HL-60/S4 treated with retinoic acid at 250 ng/mL for 4 days and 3 days (cell line): ENCODE data around the gene MESP2.

Experiments
- in situ Hi-C: fragments of 300-500 bp; cut with MboI; formaldehyde crosslinking; loops from 2 replicates; pipeline ENCODE4 v1.7.0; 2022; ENCODE audit warnings: low sequenced_read_pairs

MESP2 gene

DNA sequence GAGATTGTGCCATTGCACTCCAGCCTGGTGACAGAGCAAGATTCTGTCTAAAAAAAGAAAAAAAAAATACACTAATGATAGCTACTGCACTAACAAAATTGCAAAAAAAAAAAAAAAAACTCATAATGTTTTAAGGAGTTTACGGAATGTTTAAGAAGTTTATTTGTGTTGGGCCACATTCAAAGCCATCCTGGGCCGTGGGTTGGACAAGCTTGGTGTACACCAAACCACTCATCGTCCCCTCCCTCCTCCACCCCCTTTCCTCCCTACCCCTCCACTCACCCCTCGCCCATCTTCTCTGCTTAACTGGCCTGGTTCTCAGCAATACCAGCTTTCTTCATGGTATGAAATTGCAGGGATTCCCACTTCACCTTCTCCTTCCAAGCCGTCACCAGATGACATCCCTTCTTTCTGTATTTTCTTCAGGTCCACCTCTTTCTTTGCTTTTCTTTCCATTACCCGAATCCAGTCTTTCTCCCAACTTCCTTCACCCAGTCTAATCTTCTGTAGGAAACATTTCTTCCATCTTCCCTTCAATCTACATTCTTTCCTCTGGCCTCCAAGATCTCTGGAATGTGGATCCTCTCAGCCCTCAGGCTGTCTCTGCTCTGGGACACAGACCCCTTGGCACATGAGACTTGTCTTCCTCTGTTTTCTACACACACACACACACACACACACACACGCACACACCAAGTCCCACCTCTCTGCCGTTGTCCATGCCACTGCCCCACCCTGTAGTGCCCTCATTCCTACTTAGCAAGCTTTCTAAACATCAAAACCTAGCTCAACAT, 21.6 kb upstream of the MESP2 start:
- in situ Hi-C loops, result loop anchor here (10.0 kb wide), 2 partner anchors 120 to 340 kb away; no protein-coding TSS in a partner anchor

DNA sequence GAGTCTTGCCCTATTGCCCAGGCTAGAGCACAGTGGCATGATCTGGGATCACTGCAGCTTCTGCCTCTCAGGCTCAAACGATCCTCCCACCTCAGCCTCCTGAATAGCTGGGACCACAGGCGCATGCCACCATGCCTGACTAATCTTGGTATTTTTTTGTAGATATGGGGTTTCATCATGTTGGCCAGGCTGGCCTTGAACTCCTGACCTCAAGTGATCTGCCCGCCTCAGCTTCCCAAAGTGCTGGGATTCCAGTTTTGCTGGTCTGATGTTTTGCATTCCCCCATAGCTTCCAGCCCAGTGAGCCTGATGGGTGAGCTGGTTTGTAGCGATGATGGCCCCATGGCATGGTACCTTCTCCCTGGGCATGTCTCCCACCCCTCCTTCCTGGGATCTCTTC, 20.4 kb upstream of the MESP2 start:
- in situ Hi-C loops, result loop anchor here (10.0 kb wide), 2 partner anchors 119 to 339 kb away; no protein-coding TSS in a partner anchor

- in situ Hi-C loops, result loop anchor here (10.0 kb wide), 2 partner anchors 118 to 338 kb away; no protein-coding TSS in a partner anchor
These were observed 19.2 kb upstream of the MESP2 start for GRCh38 chr15:89756897-89757296.

DNA sequence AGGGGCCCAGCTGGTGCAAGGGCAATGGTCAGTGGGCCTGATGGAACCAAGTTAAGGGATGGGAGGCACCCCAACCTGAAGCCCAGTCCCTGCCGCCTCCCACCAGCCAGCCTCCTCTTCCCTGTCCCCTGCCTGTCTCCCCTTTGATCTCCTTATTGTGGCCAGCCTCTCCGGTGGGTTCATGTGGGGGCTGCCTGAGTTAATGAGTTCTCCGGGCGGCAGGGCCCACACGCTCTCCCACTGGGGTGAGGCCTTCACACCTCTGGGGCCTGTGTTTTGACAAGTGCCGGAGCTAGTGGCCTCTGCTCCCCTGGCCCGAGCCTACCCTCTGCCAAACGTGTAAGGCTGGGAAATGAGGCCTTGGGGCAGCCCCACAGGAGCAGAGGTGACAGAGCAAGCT, 17.8 kb upstream of the MESP2 start:
- in situ Hi-C loops, result loop anchor here (10.0 kb wide), 2 partner anchors 117 to 337 kb away; no protein-coding TSS in a partner anchor

- in situ Hi-C loops, result loop anchor here (10.0 kb wide), 2 partner anchors 116 to 336 kb away; no protein-coding TSS in a partner anchor
These were observed 17.2 kb upstream of the MESP2 start for GRCh38 chr15:89758981-89759380.

GRCh38 chr15:89759835-89760234, 16.3 kb upstream of the MESP2 start:
- in situ Hi-C loops, result loop anchor here (10.0 kb wide), 2 partner anchors 115 to 335 kb away; no protein-coding TSS in a partner anchor

GRCh38 chr15:89760303-89761008, 15.7 kb upstream of the MESP2 start:
- in situ Hi-C loops, result no loop called here

DNA sequence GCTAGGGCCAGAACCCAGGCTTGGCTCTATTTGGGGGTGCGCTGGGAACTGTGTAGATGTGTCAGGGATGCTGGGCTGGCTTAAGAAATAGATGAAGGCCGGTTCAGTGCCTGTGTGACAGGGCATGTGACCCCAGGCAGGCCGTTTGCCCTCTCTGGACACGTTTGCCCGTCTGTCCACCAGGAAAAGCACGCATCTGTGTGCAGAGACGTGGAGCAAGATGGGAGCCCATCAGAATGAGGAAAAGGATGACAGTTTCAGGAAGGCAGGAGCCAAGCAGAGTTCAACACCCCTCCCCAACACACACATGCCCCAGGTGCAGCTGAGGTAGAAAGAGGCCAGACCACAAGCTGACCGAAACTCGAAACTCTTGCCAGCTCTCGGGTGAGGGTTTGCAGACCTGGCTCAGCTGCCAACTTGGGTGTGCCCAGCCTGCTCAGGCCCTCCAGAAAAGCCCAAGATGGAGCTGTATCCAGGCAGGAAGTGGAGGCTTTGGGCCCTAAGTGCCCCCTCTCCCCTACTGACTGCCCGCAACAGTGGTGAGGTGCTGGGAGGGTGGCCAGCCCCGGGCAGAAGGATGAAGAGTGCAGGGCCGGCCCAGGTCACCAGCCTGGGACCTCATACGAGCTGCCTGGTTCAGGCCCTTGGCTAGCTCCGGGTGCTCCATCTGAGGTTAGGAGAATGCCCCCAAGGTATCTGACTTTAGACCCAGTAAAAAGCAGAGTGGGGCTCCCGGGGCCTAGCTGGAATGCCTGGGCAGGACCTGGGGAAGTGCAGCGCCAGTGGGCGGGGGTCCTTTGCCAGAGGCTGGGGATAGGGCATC, 14.9 kb upstream of the MESP2 start:
- in situ Hi-C loops, result no loop called here

- in situ Hi-C loops, result no loop called here
These were observed 14.2 kb upstream of the MESP2 start for GRCh38 chr15:89761929-89762328.

DNA sequence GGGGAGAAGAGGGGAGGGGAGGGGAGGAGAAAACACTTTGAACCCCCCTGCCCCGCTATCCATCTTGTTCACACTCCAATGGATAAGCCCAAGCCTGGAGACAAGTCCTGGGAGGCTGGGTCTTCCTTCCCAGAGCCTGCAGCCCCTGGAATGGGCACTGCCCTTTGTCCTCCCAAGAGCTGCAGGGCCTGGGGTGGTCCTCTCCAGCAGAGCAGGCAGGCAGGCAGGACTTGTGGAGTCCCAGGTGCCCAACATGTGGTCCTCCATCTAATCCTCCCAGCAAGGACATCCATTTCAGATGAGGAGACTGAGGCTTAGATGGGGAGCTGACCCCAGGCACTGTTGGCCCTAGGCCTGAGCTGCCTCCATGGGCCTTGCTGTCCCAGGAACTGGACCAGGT, 10.4 kb upstream of the MESP2 start:
- in situ Hi-C loops, result no loop called here

DNA sequence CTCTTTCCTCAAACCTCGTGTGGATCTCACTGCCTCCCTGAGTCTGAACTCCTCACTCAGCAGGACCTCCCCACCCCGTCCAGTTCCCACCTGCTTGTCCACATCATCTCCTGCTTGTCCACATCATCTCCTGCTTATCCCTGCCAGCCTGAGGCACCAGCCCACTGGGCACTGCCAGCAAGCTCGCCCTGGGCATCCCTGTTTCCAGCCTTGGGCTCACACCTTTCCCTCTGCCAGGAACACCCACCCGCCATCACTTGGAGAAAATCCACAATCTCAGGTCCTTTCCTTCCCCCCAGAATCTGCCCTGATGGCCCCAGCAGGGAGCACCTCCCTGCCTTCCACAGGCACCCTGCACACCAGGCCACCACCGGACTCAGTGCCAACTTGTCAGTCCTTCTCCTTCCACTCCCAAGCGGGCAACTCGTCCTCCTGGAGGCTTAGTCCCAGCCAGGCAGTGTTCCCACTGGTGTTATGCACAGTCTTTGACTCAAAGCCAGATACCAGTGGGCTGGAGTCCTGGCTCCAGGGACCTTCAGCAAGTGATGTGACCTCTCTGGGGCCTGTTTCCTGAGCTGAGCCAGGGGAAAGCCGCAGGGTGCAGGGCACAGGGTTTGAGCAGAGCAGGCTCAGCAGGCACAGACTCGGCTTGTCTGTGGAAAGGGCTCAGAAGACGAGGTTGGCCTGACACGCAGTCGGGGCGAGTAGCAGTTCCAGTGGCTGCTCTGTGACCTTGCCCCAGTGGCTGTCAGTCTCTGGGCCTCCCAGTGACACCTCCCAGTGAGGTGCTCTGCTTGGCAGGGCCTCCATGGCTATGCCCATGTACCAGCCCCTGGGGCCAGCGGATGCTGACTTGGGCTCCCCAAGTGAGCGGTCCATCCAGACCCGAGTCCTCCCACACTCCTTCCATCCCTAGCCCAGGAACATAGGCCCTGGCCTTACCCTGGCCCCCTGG, 9.5 kb upstream of the MESP2 start:
- in situ Hi-C loops, result no loop called here

- in situ Hi-C loops, result no loop called here
These were observed 8.7 kb upstream of the MESP2 start for GRCh38 chr15:89767411-89767915.

- in situ Hi-C loops, result no loop called here
These were observed 8.0 kb upstream of the MESP2 start for GRCh38 chr15:89768071-89768500.

GRCh38 chr15:89769366-89769765, 6.8 kb upstream of the MESP2 start:
- in situ Hi-C loops, result no loop called here

- in situ Hi-C loops, result no loop called here
These were observed 6.1 kb upstream of the MESP2 start for GRCh38 chr15:89770041-89770440.

GRCh38 chr15:89772932-89773583, 3.1 kb upstream of the MESP2 start:
- in situ Hi-C loops, result no loop called here

- in situ Hi-C loops, result no loop called here
These were observed 1.6 kb upstream of the MESP2 start for GRCh38 chr15:89774492-89774891.

- in situ Hi-C loops, result no loop called here
These were observed 317 bp upstream of the MESP2 start for GRCh38 chr15:89775815-89776214.

DNA sequence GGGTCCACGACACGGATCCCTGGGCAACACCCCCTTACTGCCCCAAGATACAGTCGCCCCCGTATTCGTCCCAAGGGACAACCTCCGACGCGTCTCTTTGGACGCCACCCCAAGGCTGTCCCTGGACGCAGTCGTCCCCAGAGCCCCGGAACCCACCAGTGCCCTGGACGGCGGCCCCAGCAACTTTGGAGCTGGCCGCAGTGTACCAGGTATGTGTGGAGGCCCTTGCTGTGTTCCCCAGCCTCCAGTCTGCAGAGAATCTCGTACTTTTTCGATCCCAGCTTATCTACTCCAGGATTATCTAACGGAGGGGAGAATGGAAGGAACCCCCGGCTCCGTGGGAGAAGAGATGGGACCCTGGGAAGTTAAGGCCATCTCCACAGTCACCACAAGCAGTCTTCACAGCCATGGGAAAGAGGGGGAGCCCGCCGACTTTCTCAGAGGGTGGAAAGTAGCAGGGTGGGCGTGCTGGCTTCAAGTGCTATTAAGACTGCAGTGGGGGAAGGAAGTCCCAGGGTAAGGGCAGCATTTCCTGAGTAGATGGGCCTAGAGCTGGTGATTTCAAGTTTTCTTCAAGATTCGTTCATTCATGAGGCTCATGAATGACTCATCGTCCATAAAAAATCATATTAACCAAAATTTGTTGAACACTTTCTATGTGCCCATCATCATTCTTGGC, 1.1 kb downstream of the MESP2 start:
- in situ Hi-C loops, result no loop called here
